ENCODE data around the gene EIF5.

DNA sequence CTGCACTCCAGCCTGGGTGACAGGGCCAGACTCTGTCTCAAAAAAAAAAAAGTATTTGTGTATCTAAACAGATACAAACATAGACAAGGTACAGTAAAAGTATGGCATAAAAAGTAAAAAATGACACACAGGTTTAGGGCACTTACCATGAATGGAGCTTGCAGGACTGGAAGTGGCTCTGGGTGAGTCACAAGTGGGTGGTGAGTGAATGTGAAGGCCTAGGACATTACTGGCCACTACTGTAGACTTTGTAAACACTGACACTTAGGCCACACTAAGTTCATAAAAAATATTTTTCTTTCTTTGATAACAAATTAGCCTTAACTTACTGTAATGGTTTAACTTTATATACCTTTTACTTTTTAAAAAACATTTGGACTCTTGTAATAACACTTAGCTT lies 38.0 kb upstream of the EIF5 start:
- no peak for TF ChIP-seq POLR2AphosphoS5 (IDR thresholded peaks at IDR 0.05; ENCODE audit: low read depth, low read length)
- no peak for TF ChIP-seq TAF1 (IDR thresholded peaks at IDR 0.05; ENCODE audit: borderline replicate concordance, insufficient read depth, low read length)
- TF ChIP-seq SIN3A (IDR thresholded peaks at IDR 0.05; ENCODE audit: borderline replicate concordance, insufficient read depth, low read length): no peak
- TF ChIP-seq, protein P1, sequence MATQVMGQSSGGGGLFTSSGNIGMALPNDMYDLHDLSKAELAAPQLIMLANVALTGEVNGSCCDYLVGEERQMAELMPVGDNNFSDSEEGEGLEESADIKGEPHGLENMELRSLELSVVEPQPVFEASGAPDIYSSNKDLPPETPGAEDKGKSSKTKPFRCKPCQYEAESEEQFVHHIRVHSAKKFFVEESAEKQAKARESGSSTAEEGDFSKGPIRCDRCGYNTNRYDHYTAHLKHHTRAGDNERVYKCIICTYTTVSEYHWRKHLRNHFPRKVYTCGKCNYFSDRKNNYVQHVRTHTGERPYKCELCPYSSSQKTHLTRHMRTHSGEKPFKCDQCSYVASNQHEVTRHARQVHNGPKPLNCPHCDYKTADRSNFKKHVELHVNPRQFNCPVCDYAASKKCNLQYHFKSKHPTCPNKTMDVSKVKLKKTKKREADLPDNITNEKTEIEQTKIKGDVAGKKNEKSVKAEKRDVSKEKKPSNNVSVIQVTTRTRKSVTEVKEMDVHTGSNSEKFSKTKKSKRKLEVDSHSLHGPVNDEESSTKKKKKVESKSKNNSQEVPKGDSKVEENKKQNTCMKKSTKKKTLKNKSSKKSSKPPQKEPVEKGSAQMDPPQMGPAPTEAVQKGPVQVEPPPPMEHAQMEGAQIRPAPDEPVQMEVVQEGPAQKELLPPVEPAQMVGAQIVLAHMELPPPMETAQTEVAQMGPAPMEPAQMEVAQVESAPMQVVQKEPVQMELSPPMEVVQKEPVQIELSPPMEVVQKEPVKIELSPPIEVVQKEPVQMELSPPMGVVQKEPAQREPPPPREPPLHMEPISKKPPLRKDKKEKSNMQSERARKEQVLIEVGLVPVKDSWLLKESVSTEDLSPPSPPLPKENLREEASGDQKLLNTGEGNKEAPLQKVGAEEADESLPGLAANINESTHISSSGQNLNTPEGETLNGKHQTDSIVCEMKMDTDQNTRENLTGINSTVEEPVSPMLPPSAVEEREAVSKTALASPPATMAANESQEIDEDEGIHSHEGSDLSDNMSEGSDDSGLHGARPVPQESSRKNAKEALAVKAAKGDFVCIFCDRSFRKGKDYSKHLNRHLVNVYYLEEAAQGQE (IDR thresholded peaks at IDR 0.05; ENCODE audit: insufficient read depth in 1 of 2, low read depth in 2 of 2, low read length in 2 of 2): no peak
- no peak for TF ChIP-seq FOXP2 (optimal IDR thresholded peaks at IDR 0.05; ENCODE audit: borderline replicate concordance, extremely low read depth, extremely low read length, insufficient read depth)
